HG03432 (cell line): Measurements from ENCODE around the gene RGCC.
"Not testable (repeated sequence)": the region's sequence is repeated elsewhere in the genome, so short reads cannot be mapped to it uniquely, and the experiment has no call there.

Source experiments
- ATAC-seq: cut with Tn5 transposase; IDR thresholded peaks from one replicate; pipeline ENCODE4 v1.9.1; 2021; ENCODE audit warnings: mild to moderate bottlenecking, moderate library complexity; ENCODE audit not compliant: unreplicated experiment

RGCC gene

GRCh38 chr13:41488124-41488523 is 30.8 kb downstream of the RGCC start:
- ATAC-seq = no peak

- ATAC-seq = no peak
These were observed 33.1 kb downstream of the RGCC start for GRCh38 chr13:41490371-41491015.

GRCh38 chr13:41491436-41491835 is 34.1 kb downstream of the RGCC start:
- no peak for ATAC-seq

GRCh38 chr13:41492432-41493260 is 35.3 kb downstream of the RGCC start:
- ATAC-seq = peak; percentile 72

- no peak for ATAC-seq
These were observed 36.9 kb downstream of the RGCC start for GRCh38 chr13:41494202-41494601.

- ATAC-seq = no peak
These were observed 37.7 kb downstream of the RGCC start for GRCh38 chr13:41495044-41495443.

GRCh38 chr13:41496420-41497234 is 39.3 kb downstream of the RGCC start:
- no peak for ATAC-seq

- ATAC-seq = no peak
These were observed 40.1 kb downstream of the RGCC start for GRCh38 chr13:41497436-41497835.

GRCh38 chr13:41499452-41499851 is 42.1 kb downstream of the RGCC start:
- ATAC-seq = no peak

GRCh38 chr13:41500511-41500910 is 43.2 kb downstream of the RGCC start:
- ATAC-seq = no peak

GRCh38 chr13:41501281-41501680 is 43.9 kb downstream of the RGCC start:
- no peak for ATAC-seq

- ATAC-seq = no peak
These were observed 44.7 kb downstream of the RGCC start for GRCh38 chr13:41502031-41502430.

GRCh38 chr13:41502673-41503072 is 45.3 kb downstream of the RGCC start:
- peak; percentile 80 for ATAC-seq

GRCh38 chr13:41503356-41503755 is 46.0 kb downstream of the RGCC start:
- no peak for ATAC-seq

- ATAC-seq = not testable (repeated sequence)
These were observed 47.3 kb downstream of the RGCC start for GRCh38 chr13:41504657-41505056.

- no peak for ATAC-seq
These were observed 48.0 kb downstream of the RGCC start for GRCh38 chr13:41505209-41505835.

- ATAC-seq = no peak
These were observed 49.0 kb downstream of the RGCC start for GRCh38 chr13:41506312-41506711.

GRCh38 chr13:41509971-41510370 is 52.6 kb downstream of the RGCC start:
- ATAC-seq = no peak

GRCh38 chr13:41511827-41512226 is 54.5 kb downstream of the RGCC start:
- no peak for ATAC-seq

- no peak for ATAC-seq
These were observed 55.1 kb downstream of the RGCC start for GRCh38 chr13:41512441-41512840.

GRCh38 chr13:41513600-41513999 is 56.2 kb downstream of the RGCC start:
- ATAC-seq = no peak
